ENCODE data around the gene RPS2. TPM values are rescaled to one million over a fixed set of nuclear protein-coding genes. Genes with fewer than 3 reads are reported as not detected.

RPS2 gene
- total RNA-seq, 1 experiment from 2014 or later: 4,395 TPM

GRCh38 chr16:1964506-1965395 lies at the start of gene RPS2 (continued):
- TF ChIP-seq IRF1 (CRISPR knock-in tag; IDR thresholded peaks at IDR 0.05): no peak
- no peak for TF ChIP-seq ZNF138 (CRISPR knock-in tag; conservative IDR thresholded peaks at IDR 0.05)
- no peak for TF ChIP-seq CBFB (CRISPR knock-in tag; IDR thresholded peaks at IDR 0.05; ENCODE audit: low read depth)
- no peak for TF ChIP-seq OVOL2 (CRISPR knock-in tag; IDR thresholded peaks at IDR 0.05; ENCODE audit: borderline replicate concordance)
- peak; percentile 72 for TF ChIP-seq FOXK1 (CRISPR knock-in tag; IDR thresholded peaks at IDR 0.05)
- TF ChIP-seq ETV6 (CRISPR knock-in tag; IDR thresholded peaks at IDR 0.05): no peak
- TF ChIP-seq USF2 (CRISPR knock-in tag; IDR thresholded peaks at IDR 0.05): 0 out of 2 replicates have a peak, but pooled peaks have one; percentile 42
- TF ChIP-seq CREM (CRISPR knock-in tag; IDR thresholded peaks at IDR 0.05): peak; percentile 93
- no peak for TF ChIP-seq NR2C2 (CRISPR knock-in tag; IDR thresholded peaks at IDR 0.05)
- TF ChIP-seq CDX4 (CRISPR knock-in tag; IDR thresholded peaks at IDR 0.05; ENCODE audit: borderline replicate concordance): no peak
- TF ChIP-seq NFATC4 (CRISPR knock-in tag; IDR thresholded peaks at IDR 0.05): no peak; the same call in none of the 2 replicates
- TF ChIP-seq TCF7 (CRISPR knock-in tag; IDR thresholded peaks at IDR 0.05; ENCODE audit: low read depth): no peak
- TF ChIP-seq RORB (CRISPR knock-in tag; IDR thresholded peaks at IDR 0.05): no peak
- no peak for TF ChIP-seq E2F4 (CRISPR knock-in tag; IDR thresholded peaks at IDR 0.05; ENCODE audit: borderline replicate concordance, low read depth)
- TF ChIP-seq USF1 (CRISPR knock-in tag; IDR thresholded peaks at IDR 0.05): peak; percentile 53; the same call in 1 of the 2 replicates
- TF ChIP-seq ZNF671 (CRISPR knock-in tag; IDR thresholded peaks at IDR 0.05): no peak
- peak; percentile 23; the same call in 1 of the 2 replicates for TF ChIP-seq FOXP1 (CRISPR knock-in tag; IDR thresholded peaks at IDR 0.05; ENCODE audit: borderline replicate concordance)
- no peak for TF ChIP-seq STAT6 (CRISPR knock-in tag; conservative IDR thresholded peaks at IDR 0.05; ENCODE audit: low read depth)
- no peak for TF ChIP-seq NR1H2 (CRISPR knock-in tag; IDR thresholded peaks at IDR 0.05)
- no peak; the same call in 1 of the 2 replicates for TF ChIP-seq ATF3 (CRISPR knock-in tag; conservative IDR thresholded peaks at IDR 0.05)
